ENCODE results near the gene KIF21A. TPM values are rescaled to one million over a fixed set of nuclear protein-coding genes. Genes with fewer than 3 reads are reported as not detected.

Gene KIF21A
- total and polyA plus RNA-seq, 2 of the 13 experiments (the other 11 are each of a cell fraction or from before 2014, with no cell fraction given): 20.6 to 39.7 TPM

GRCh38 chr12:39292125-39292630 is 150.7 kb downstream of the KIF21A start (continued):
- TF ChIP-seq STAT6 (CRISPR knock-in tag; IDR thresholded peaks at IDR 0.05; ENCODE audit: borderline replicate concordance) (no peak), JARID2 (CRISPR knock-in tag; IDR thresholded peaks at IDR 0.05; ENCODE audit: insufficient replicate concordance) (no peak), ZNF138 (CRISPR knock-in tag; IDR thresholded peaks at IDR 0.05; ENCODE audit: low read depth) (no peak), ZNF580 (CRISPR knock-in tag; IDR thresholded peaks at IDR 0.05; ENCODE audit: borderline replicate concordance, low read depth) (no peak), ZNF33B (CRISPR knock-in tag; IDR thresholded peaks at IDR 0.05) (no peak), AKAP8 (CRISPR knock-in tag; IDR thresholded peaks at IDR 0.05) (no peak)

- TF ChIP-seq CEBPG (CRISPR knock-in tag; IDR thresholded peaks at IDR 0.05) (peak; percentile 68), ELF4 (CRISPR knock-in tag; IDR thresholded peaks at IDR 0.05; ENCODE audit: borderline replicate concordance) (no peak), ZNF670 (CRISPR knock-in tag; IDR thresholded peaks at IDR 0.05; ENCODE audit: borderline replicate concordance) (no peak), CHCHD3 (CRISPR knock-in tag; IDR thresholded peaks at IDR 0.05) (no peak), CEBPB (IDR thresholded peaks at IDR 0.05; ENCODE audit: borderline replicate concordance, low read depth, low read length) (peak; percentile 90), SYNCRIP (IDR thresholded peaks at IDR 0.05; ENCODE audit: insufficient read depth, low read depth, low read length) (no peak)
- no peaks in the 10 kb centered on the region for H3K36me3 ChIP-seq (replicated peaks in 1 of 2; ENCODE audit: control insufficient read depth in 1 of 2, insufficient read depth in 2 of 2, low read length in 2 of 2)
- in situ Hi-C loops (cut with HindIII; ENCODE audit: extremely low pct_ligation_motif_present, low pct_unique_long_range_greater_than_20kb) (no loop called here), intact Hi-C loops (cut with micrococcal nuclease; ENCODE audit: unreplicated experiment) (no loop called here)
- FAIRE-seq (no peak), ATAC-seq (no peak), DNase-seq (ENCODE audit: low spot score) (no peak)
- no peak overlapping the region for H3K9ac ChIP-seq (ENCODE audit: insufficient read depth, low read depth, low read length)
- H3K27ac ChIP-seq (ENCODE audit: extremely low read length, insufficient read depth, low read length): no peak overlapping the region
- H3K79me2 ChIP-seq (ENCODE audit: insufficient read depth, low read length): no peaks in the 10 kb centered on the region
- WGBS (ENCODE audit: low lambda C conversion rate): 74% methylated on average over 2 of the region's 2 CpGs
- BruUV-seq (replicated peaks): no TSS peak
- ChIA-PET CTCF (ENCODE audit: low intra/inter-chr PET ratio, low total read pairs) (no interaction called here), POLR2A (no interaction called here)
- H3K4me3 ChIP-seq (replicated peaks in 1 of 3; ENCODE audit: insufficient read depth in 1 of 3, low read depth in 2 of 3, low read length in 3 of 3): no peak overlapping the region
- H2AFZ ChIP-seq (ENCODE audit: low read length): no peak overlapping the region
- H3K4me1 ChIP-seq (ENCODE audit: insufficient read depth, low read length): no peaks in the 10 kb centered on the region
- no peaks in the 10 kb centered on the region for H3K27me3 ChIP-seq (ENCODE audit: control insufficient read depth in 1 of 2, insufficient read depth in 2 of 2, low read length in 2 of 2)
- no peak overlapping the region for H3K4me2 ChIP-seq (ENCODE audit: low read depth, low read length)
- H3K9me3 ChIP-seq (ENCODE audit: low read length): no peaks in the 10 kb centered on the region
- H4K20me1 ChIP-seq (ENCODE audit: insufficient read depth, low read length): no peaks in the 10 kb centered on the region
These were observed 155.1 kb downstream of the KIF21A start for GRCh38 chr12:39287817-39288216.
